GM21825 (cell line): ENCODE measurements around the gene CTBP1.

Source experiments
- ATAC-seq: cut with Tn5 transposase; IDR thresholded peaks from one replicate; pipeline ENCODE4 v1.9.1; 2021; ENCODE audit warnings: mild to moderate bottlenecking, moderate library complexity; ENCODE audit not compliant: unreplicated experiment

The CTBP1 gene

GRCh38 chr4:1225272-1226143 lies 23.4 kb downstream of the CTBP1 start:
- no peak for ATAC-seq

- no peak for ATAC-seq
Measured at GRCh38 chr4:1223841-1224809, 24.8 kb downstream of the CTBP1 start.

GRCh38 chr4:1222938-1223690 lies 25.8 kb downstream of the CTBP1 start:
- no peak for ATAC-seq

- no peak for ATAC-seq
Measured at GRCh38 chr4:1222036-1222789, 26.7 kb downstream of the CTBP1 start.

- no peak for ATAC-seq
Measured at GRCh38 chr4:1221155-1221870, 27.6 kb downstream of the CTBP1 start.

- ATAC-seq = no peak
Measured at GRCh38 chr4:1220566-1220965, 28.4 kb downstream of the CTBP1 start.

- no peak for ATAC-seq
Measured at GRCh38 chr4:1219566-1219950, 29.4 kb downstream of the CTBP1 start.

GRCh38 chr4:1218634-1219565 lies 30.0 kb downstream of the CTBP1 start:
- peak; percentile 57 for ATAC-seq

- no peak for ATAC-seq
Measured at GRCh38 chr4:1217366-1217765, 31.6 kb downstream of the CTBP1 start.

- ATAC-seq = no peak
Measured at GRCh38 chr4:1216869-1217294, 32.0 kb downstream of the CTBP1 start.

DNA sequence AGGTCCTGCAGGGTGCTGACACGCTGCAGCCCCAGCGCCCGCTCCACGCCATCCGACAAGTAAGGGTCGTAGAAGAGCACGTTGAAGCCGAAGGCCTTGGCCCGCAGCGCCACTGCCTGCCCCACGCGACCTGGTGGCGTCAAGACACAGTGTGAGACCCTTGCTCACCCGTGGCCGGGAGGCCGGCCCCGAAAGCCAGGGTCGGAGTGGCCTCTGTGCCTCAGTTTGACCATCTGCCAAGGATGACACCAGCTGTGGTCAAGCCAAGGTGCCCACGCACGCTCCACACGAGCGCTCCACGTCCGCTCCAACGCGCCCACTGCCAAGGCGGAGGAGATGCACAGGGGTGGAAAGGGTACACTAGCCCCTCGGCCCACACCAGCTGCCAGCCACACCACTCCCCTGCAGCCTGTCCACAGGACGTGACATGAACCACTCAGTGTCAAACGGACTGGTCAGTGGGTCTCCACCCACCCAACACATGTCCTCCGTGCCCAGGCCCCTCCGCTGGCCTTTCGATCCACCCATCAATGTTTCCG lies 32.8 kb downstream of the CTBP1 start:
- no peak for ATAC-seq

DNA sequence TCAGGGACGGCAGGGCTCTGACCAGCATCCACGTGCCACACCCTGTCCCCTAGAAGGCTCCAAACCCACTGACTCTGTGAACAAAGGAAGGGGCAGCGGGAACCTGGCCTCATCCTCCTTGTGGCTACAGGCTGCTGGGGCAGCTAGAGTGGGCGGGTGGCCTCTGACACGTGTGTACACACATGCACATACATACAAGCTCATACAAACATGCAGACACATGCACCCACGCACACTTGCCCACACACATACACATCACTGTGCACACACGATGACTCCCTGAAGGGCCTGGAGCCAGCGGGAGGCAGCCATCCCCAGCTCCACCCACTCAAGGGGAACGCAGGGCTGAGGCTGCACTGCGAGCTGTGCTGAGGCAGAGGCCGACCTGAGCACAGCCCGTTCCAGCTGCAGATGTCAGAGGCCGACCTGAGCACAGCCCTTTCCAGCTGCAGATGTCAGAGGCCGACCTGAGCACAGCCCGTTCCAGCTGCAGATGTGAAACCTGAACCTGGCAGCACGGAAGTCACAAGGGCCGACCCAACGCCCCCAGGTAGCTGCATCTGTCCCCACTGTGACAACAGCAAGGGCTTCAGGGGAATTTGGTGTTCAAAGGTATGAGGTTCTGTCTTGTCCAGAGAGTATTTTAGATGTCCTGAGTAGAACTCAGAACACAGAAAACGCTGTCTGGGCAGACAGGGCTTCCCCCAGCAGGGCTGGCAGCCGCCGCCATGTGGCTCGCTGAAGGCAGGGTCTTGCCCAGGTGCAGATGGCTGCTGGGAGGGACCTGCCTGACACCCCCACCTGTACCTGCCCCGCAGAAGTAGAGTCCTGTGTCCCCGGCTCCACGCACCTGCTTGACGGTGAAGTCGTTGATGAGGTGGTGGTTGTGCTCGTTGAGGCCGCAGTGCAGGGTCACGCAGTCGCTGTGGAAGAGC lies 33.5 kb downstream of the CTBP1 start:
- peak; percentile 32 for ATAC-seq

DNA sequence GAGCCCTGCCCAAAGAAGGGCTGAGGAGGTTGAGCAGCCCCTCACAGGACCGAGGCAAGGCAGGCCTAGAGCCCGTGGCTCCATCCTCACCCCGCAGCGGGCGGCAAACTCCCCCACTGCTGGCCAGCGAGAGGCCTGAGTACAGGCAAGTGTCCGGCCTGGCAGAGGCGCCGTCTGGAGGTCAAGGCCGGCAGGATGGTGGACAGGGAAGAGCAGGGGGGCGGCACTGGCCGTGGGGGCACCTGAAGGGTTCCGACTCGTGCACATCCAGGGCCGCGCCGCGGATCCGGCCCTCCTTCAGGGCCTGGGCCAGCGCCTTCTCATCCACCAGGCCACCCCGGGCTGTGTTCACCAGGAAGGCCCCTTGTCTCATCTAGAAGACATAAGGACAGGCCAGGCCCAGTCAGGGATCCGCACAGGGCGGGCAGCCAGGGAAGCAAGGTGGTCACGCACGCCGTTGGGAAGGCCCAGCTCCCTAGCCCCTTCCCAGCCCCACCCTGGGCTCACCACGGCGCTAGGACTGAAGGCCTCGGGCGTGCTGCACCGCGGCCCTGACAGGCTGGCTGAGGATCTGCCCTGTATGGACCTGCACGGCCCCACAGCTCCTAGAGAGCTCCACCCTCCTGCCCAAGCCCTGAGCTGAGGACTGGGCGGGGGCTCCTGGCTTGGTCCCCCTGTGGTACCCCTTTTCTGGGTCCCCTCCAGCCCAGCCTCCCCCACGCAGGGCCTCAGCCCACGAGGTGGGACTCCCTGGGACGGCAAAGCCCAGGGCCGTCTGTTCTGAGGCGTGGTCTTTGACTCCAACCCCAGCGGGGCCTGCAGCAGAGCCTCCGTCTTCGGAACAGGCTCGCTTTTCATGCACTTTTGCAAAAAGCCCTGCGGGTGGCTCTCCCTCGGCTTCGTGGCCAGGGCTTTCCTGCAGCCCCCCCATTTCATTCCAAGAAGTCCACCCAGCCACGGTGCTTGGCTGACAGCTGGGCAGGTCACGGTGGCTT lies 34.5 kb downstream of the CTBP1 start:
- no peak for ATAC-seq

DNA sequence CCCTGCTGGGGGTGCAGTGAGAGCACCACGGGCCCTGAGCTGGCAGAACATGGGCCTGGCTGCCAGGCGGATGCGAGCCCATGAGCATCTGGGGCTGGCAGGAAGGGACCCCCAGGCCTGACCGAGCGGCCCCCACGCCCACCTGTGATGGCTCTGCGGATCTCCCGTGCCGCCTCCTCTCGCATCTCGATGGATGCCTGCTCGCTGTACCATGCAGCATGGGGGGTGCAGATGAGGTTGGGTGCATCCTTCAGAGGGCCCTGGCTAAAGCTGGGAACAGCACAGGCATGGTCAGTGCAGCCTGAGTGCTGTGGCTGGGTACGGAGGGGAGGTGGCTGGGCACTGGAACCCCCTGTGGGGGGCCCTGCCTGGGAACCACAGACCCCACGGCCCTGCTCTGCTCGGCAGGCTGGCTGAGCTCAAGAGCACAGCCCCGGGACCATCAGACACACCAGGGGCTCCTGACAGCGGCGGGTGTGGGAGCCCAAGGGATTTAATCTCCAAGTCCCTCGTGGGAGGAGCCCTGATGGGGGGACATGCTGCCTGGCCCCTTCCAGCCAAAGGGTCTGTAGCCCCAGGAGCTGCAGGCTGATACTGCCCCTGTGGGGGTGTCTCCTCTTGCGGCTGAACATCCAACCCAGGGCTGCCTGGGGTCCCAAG lies 35.5 kb downstream of the CTBP1 start:
- no peak for ATAC-seq

DNA sequence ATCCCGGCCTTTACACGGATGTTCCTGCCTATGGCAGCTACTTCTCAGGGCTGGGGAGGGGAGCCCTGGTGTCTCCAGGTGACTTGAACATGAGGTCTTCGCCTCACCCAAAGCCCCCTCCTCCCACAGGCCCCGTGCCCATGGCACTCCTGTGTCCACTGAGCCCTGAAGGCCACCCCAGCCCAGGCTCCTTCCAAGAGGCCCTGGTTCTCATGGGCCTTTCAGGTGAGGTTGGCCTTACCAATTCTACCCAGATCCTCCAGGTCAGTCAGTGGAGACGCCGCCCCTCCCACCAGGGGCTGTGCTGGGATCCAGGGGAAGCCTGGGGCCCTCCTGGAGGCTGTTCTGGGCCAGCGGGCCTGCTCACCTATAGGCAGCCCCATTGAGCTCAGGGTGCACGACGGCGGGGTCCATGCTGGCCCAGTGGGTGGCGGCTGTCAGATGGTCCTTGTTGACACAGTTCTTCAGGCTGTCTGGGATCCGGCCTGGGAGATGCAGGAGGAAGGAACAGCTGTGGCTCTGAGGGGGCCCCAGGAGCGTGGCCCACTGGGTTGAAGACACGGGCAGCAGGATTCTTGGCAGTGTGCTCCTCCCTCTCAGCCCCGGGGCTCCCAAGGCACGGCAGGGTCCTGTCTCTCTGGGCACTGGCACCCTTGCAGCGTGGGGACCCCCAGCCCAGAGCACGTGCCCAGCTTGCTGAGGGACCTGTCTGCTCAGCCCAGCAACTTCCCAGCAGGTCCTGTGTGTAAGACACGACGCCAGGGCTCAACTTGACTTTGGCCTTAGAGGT lies 36.2 kb downstream of the CTBP1 start:
- no peak for ATAC-seq
